CD4-positive, alpha-beta T cell treated with Interleukin-15 for 4 hours (primary cell): ENCODE data around the gene EHD3.
A peak's percentile ranks its signal among the peaks of the same experiment; 100 is the strongest.

Experiments
- DNase-seq: peaks from one replicate; pipeline ENCODE4 v3.0.0-alpha.2; 2020; ENCODE audit warnings: low spot score

Gene EHD3

DNA sequence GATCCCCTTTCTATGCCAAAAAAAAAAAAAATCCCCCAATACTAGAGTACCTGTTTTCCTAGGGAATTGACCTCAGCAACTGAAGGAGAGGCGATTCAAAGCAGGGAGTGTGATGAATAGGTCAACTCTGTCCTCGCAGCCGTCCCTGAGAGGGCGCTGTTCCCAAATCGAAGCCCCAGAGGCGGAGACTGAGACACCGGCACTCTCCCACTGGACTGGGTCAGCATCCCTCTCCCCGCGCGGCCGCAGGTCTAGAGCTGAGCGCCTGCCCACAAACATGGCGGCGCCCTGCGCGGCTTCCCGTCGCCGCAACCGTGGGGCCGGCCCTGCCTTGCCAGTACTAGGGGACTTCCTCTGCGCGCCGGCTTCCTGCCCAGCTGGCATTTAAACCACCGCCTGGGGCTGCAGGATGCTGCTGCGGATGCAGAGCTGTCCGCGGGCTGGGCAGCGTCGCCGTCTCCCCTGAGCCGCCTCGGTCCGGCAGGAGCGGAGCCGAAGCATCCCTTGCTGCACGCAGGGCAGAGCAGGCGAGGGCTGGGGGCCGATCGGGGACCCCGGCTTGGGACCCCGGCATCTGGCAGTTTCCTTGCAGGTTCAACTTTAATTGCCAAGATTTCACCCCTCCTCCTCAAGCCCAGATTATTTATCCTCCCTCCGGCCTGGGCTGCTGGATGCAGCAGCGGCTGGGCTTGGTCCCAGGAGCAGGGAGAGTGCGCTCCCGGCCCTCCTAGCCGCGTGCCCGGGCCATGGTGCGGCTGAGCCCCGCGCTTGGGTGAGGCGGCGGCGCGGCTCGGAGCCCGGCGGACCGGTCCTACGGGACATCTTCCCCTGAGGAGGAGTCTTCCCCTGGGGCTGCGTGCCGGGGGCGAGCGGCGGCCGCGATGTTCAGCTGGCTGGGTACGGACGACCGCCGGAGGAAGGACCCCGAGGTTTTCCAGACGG, at the start of gene EHD3:
Gene EHD3, plus strand, starts transcription at position 412 of the 942 bp plus-strand sequence. Its CDS starts 470 bp downstream, at position 882.
- peak; percentile 76 for DNase-seq

DNA sequence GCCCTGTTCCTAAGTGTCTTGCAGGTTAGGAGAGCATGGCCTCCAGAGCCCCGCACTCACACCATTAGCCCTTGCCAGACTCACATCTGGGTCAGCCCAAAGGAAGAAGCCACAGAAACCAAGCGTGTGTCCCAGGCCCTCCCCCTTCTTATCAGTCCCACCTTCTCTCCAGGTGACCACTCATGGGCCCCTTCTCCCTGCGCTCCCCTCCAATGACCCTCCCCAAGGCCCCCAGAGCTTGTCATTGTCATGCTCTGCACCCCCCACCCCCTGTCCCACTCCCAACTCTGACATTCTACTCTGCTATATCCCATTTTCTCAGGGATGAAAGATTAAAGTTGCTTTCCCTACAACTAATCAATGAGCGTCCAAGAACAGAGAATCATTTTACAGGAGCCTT, 46.8 kb upstream of the EHD3 start:
- no peak for DNase-seq

DNA sequence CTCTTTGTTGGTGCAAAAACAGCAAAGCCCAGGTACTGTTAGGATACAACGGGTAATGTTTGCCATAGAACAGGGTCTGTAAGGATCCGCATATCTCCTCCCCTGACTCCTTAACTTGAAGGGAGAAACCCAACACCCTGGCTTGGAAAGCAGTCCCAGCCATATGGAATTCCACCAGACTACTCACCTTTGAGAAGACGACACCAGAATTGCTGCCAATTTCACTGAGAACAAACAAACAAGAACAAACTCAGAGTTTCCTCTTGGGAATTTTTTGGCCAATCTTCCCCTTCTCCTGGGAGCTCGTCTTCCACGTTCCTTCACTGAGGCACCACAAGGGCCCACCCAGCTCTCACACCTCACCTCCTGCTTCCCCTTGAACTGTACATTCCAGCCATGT, 45.8 kb upstream of the EHD3 start:
- DNase-seq, result no peak

DNA sequence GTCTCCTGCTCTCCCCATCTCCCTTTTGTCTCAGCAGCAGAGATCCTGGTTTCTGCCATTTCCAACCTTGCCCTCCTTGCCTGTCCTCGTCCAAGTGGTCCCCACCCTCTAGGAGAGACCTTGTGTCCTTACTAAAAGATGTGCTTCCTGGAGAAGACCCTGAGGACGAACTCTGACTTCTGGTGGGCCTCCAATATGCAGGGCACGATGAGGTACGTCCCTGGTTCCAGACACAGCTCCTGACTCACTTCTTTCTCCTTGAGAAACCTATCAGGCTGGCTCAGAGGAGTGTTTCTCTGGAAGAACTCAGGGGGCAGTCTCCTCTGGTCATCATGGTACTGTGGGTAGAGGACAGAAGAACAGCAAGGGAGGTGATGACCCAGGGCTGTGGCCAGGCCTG, 44.8 kb upstream of the EHD3 start:
- no peak for DNase-seq

DNA sequence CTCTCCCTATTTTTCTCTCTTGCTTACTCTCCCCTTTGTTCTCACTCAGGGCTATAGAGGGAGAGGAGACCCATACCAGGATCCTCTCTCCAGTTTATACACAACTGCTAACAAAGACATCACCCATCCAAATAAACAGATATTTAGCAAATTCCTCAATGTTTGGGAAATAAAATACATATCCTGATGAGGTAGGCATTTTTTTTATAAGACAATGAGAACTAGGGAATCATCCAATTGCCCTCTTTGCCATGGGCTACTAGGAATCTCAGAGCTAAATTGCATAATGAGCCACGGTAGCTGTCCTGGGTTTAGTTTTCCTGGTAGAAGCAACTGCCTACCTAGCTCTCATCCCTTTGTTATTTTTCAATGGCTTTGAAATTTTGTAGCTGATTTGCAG, 43.8 kb upstream of the EHD3 start:
- DNase-seq, result no peak

DNA sequence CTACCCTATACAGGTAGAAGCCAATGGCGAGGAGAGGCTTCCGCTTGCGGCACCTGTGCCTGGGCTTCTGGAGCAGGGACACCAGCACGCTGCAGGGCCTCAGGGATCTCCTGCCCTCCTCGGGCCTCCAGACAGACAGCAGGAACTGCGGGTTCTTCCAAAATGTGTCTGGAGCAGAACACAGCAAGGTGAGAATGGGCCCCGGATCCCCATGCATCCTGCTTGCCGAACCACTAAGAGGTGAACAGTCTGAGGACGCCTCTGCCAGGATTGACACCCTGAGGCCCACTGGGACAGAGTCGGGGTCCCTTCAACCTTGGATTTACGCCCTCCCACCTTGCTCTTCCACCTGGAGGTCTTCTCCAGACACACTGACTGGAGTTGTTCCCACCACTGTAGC, 42.0 kb upstream of the EHD3 start:
- no peak for DNase-seq

DNA sequence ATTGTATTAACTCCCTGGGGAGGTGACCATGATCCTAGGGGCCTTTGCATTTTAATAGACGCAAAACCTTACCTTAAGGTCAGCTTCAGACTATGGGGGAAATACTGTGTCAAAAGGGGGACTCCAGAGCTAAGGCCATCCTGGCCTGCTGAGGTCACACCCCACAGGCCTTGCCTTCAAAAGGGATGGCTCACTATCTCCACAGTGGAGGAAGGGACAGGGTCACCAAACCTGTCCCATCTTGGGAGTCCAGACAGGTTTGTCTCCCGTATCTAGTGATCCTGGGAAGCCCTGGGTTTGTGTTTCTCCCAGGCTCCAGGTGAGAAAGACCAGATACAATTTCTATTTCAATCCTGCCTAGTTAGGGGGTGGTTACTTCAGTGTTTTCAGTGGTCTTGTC, 41.6 kb upstream of the EHD3 start:
- no peak for DNase-seq

DNA sequence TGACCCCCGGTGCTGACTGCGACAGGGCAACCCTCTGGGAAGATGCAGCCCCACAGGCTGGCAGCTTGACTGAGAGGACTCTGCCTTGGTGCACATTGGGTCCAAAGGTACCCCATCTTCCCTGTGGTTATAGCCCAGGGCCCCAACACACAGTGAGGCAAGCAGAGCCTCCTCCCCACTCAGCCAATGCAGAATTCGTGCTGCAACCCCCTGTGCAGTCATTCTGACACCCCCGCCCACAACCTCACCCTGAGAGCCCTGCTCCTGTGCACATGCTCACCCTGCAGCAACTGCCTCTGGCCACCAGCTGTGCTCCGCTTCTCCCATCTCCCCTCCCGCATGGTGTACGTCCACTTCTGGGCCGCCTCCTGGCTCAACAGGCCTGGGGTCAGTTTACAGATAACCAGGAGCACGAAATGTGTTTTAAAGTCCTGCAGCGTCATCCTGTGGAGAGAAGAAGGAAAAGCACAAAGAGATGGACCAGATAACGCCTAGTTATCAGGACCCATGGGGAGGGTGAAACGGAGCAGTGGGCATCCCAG, 41.0 kb upstream of the EHD3 start:
- no peak for DNase-seq

DNA sequence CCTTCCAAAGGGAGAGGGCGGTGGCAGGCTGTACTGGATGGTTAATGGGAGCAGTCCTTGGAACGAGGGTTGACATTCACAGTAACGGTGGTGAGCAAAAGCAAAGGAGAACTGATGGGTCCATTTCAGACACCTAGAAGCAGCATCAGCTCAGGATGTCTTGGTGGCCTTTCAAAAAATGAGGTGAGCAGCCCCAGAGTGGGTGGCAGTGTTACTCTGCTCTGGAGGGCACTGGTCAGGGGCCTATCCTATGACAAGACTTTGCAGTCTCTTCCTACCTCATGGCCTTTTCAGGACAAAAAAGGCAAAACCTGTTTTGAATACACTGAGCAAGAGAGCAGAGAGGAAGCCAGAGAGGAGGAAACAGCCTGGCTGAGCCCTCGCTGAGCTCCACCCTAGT, 40.1 kb upstream of the EHD3 start:
- no peak for DNase-seq

DNA sequence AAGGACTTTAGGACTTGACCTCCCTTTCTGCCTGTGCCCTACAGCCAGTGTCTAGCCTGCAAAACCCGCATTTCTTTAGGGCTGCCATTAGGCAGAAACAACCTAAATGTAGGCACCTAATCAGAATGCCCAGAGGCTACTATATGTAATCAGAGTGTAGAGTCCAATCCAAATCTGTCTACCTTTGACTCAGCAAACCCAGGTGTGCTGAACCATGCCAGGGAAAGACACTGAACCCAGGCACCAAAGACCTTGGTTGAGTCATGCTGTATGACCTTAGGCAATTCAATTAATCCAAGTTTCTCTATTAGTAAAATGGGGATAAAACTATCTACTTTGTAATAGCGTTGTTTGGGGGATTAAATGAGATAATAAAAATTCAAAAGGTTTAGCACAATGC, 37.3 kb upstream of the EHD3 start:
- no peak for DNase-seq

DNA sequence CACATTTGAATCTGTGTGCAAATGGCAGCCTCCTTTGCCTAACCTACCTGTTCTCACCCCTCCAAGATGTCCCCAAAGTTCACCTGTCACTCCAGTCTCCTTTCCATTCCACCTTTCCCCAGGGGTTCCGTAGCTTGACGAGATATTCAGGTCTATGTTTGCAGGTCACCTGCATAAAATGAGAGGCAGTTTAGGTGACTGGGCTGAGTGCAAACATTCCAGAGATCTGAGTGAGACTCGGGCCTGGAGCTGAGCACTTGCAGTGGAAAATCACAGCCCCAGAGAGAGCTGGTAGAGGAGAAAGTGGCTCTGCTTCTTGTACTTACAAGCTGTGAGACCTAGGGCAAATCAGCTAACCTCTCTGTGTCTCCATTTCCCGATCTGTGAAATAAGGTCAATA, 36.8 kb upstream of the EHD3 start:
- no peak for DNase-seq

DNA sequence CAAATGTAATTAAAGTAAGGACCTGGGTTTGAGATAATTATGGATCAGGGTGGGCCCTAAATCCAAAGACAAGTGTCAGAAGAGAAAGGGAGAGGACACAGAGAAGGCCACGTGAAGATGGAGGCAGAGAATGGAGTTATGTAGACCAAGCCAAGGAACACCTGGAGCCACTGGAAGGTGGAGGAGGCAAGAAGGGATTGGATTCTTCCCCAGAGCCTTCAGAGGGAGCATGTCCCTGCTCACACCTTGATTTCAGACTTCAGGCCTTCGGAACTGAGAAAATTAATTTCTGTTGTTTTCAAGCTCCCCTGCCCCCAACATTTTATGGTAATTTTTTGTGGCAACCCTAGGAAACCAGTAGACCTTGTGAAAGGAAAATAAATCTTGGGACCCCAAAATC, 36.3 kb upstream of the EHD3 start:
- DNase-seq, result no peak

DNA sequence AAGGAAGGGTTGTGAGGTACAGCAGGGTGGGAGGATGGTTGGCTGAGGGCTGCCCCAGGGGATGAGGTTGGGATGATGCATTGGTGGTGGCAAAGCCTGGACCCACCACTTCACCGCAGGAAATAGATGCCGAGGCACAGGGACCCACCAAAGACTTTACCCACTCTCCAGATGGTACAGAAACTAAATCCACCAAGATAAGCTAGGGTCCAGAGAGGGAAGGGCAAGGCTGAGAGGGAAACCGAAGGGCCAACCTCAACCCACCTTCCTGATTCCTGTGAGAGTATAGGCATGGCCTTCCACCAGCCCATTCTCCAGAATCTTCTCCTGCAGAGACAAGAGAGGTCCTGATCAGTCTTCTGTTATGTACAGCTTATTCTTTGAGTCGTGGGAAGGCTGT, 34.7 kb upstream of the EHD3 start:
- no peak for DNase-seq

DNA sequence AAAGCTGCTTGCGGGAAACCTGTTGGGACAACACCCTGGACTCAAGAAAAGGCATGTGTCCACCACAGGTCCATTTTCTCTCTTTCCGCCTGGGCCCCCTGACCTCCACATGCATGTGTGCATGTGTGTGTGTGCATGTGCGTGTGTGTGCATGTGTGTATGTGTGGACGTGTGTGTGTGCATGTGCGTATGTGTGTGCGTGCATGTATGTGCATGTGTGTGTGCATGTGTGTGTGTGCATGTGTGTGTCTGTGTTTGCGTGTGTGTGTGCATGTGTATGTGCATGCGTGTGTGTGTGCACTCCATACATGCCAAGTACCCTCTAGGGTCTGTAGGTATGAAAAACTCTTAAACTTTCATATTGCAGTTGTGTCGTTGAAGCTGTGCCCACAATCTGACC, 33.0 kb upstream of the EHD3 start:
- no peak for DNase-seq

DNA sequence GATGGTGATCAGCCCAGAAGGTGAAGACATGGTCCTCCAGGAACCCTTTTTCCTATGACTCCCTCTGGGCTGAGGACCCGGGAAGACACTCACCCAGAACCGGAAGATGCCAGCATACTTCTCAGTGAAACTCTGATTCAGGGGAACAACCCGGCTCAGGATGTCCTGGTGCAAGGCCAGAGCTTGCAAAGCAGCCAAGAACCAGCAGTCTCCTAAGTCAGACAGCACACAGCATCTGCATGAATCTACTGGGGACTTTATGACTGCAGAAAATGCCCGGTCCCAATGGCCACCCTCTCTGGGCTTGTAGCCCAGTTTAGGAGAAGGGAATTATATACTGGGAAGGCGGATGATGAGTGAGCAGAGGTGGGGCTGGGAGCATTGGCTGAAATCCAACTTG, 31.9 kb upstream of the EHD3 start:
- no peak for DNase-seq

DNA sequence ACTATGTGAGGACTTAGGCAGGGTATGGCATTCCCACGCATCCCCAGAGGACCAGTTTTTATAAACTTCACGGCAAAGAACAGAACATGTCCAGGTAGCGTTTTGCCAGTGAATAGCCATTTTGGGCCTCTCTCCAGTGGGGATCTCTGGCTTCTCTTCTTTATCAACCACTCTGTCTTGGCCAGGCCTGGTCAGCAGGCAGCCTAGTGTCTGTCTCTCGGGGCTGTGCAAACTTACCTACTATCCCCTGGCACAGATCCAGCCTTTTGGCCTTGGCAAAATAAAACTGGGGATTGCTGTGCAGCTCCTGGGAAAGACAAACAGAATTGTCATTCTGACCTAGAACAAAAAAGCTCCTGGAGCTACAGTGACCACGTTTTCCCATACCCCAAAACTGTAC, 31.1 kb upstream of the EHD3 start:
- no peak for DNase-seq

DNA sequence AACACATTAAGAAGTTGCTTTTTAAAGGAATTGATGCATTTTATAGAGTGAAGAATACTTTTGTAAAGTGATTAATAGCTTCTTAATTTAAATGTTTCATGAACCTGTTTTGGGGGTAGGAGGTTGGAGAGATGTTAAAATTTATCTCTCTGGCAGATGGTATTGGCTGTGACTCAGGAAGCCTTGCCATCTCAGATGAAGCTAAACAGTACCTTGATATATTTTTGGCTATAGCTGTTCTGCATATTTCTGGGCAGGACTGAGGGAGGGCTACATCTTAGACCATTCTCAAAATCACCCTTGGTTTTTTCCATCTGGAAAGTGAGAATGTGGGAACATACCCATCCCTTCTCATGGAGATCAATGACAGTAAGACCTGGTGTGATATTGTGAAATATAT, 30.0 kb upstream of the EHD3 start:
- DNase-seq, result no peak

DNA sequence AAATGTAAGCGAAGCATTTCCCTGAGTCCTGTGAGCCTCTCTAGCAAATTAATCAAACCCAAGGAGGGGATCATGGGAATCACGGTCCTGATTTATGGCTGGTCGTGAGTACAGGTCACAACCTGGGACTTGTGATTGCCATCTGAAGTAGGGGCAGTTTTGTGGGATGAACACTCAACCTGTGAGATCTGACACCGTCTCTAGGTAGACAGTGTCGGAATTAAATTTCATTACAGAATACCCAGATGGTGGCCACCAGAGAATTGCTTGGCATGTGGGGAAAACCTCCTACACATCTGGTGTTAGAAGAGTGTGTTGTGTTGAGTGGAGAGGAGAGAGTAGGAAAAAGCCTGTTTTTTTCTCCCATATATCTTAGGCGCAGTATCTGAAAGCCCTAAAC, 29.2 kb upstream of the EHD3 start:
- no peak for DNase-seq

DNA sequence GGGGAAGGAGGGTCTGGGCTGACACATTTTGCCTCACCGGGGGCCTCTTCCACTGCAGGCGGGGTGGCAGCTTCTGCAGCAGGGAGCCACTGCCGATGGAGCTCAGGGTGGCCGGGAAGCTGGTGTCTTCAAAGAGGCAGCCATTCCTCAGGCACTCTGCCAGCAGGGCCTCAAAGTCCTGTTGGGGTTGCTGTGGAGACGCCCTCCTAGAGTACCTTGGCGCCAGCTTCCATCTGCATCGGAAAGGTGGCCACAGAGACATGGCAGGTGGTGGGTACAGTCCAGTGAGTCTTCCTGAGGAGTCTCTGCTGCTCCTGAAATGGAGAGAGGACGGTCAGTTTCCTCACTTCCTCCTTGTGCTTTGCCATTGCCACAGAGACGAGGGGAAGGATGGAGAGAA, 28.8 kb upstream of the EHD3 start:
- no peak for DNase-seq

DNA sequence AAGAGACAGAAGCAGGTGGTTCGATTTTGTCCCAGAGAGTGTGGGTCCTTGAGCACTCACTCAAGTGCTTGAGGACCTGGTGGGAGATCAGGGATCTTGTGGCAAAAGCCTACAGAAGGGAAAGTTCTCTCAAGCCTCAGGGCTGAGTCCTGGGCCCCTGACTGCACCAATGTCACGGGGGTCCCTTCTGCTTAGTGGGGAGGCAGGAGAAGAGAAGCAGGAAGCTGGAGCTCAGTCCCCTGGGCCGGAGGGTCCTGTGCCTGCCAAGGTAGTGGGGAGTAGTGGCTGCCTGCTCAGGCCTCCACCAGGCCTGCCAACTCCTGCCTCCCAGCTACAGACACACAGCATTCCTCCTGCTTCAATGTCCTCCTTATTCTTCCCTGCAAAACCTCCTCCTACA, 28.3 kb upstream of the EHD3 start:
- no peak for DNase-seq

DNA sequence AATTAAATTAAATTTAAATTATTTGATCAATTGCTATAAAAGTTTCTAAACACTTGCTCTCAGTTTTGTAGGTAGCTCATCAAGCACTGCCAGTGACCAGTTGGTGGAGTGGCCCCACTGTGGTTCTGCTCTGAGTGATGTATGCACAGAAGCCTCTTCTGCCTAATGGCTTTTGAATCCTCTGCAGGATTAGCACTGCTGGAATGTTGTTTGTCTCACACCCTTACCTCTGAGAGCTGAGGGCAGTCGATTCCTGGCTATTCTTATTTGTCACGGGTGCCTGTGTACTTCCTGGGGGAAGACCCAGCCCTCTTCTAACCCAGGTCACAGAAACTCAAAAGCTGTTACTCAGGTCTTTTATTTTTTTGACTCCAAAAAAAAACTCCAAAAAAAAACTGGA, 26.2 kb upstream of the EHD3 start:
- DNase-seq, result no peak

DNA sequence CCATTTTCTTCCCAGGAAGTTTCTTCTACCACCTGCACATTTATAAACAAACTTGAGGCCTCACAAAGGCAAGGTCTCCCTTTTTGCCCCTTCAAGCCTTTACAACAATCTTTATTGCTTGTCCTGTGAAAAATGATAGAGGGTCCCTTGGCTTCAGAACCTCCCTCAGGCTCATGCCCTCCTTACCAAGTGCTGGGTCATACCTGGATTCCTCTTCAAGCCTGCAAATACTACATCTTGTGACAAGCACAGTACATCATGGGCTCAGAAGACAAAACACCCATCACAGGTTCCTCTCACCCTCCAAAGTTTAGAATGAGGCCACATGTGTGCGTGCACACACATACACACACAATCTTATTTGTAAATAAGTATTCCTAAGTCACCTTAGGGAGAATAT, 25.7 kb upstream of the EHD3 start:
- DNase-seq, result no peak

DNA sequence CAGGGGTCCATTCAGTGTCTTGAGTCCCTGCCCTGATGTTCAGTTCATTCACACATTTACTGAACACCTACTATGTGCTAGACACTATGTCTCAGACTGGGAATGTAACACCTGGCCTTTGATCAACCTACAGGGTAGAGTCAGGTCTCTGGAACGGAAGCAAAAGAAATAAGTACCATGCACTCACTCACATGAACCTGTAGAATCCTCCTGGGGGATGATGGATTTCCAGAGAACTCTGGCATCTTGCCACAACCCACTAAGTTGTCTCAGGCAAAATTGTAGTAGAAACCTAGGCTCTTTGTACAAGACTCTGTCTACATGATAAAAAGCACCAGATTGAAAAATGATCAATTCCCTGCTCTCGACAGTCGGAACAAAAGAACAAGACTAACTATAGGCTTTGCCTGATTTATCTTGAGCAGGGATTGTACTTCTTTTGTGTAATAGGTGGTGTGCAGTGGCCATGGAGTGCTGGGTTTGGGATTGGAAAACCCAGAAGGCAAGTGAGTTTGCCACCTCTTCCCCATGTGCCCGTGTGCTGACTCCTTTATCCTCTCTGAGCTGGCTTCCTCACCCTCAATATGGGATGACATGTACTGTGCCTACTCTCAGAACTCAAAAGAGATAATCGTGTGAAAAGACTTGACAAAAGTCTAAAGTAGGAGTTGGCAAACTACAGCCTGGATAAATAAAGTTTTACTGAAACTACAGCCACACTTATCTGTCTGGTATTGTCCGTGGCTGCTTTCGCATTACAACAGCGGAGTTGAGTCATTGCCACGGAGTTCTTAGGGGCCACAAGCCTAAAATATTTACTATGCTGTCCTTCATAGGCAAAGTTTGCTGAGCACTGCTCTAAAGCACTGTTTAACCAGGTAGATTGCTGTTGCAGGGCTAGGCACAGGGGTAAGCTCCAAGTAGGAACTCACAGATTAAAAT, 21.0 kb upstream of the EHD3 start:
- no peak for DNase-seq
